HFFc6 (cell line): Measurements from ENCODE around the gene SPDYE2B. TPM values are rescaled to one million over a fixed set of nuclear protein-coding genes. Genes with fewer than 3 reads are reported as not detected.
"Not testable (repeated sequence)": the region's sequence is repeated elsewhere in the genome, so short reads cannot be mapped to it uniquely, and the experiment has no call there.

Experiments
- DNase-seq: peaks from one replicate; pipeline ENCODE4 v3.0.0-alpha.2; 2018
- H3K27ac Mint-ChIP-seq: 2 replicates; pipeline ENCODE4 v1.8.0; 2020; ENCODE audit warnings: mild to moderate bottlenecking, mixed read lengths
- H3K27me3 Mint-ChIP-seq: 2 replicates; pipeline ENCODE4 v1.8.0; 2021; ENCODE audit warnings: mild to moderate bottlenecking, moderate library complexity, mixed read lengths; ENCODE audit not compliant: insufficient read depth
- H3K36me3 Mint-ChIP-seq: 2 replicates; pipeline ENCODE4 v1.8.0; 2021; ENCODE audit warnings: low read depth, mixed read lengths
- H3K4me1 Mint-ChIP-seq: 2 replicates; pipeline ENCODE4 v1.8.0; 2020; ENCODE audit warnings: low read depth, mixed read lengths
- H3K4me3 Mint-ChIP-seq: 2 replicates; pipeline ENCODE4 v1.8.0; 2020; ENCODE audit warnings: mild to moderate bottlenecking, moderate library complexity, mixed read lengths
- H3K9me3 Mint-ChIP-seq: 2 replicates; pipeline ENCODE4 v1.8.0; 2020; ENCODE audit warnings: mild to moderate bottlenecking, mixed read lengths
- long read RNA-seq: library from polyadenylated mRNA; unstranded; transcript quantifications from one replicate; pipeline ENCODE4 v2.0.0, GENCODE V29; 2019
- total RNA-seq, 6 experiments: library from RNA; stranded (reverse); fragmentation: NEBNext Ultra II Directional; extraction: Animal tissue kit (Norgen Biotek cat#: 25700); gene quantifications; 2 replicates in 1 of 6; 3 replicates in 5 of 6; pipeline ENCODE4 v1.2.3, GENCODE V29; 2021

SPDYE2B gene
- not detected for total RNA-seq
- long read RNA-seq, partial matches to known transcripts: 0 of 16 reads
- long read RNA-seq, other reads (novel, unspliced or antisense): 16 of 16 reads

GRCh38 chr7:102649924-102650323 lies at the start of gene SPDYE2B:
Gene SPDYE2B (plus strand): TSS chr7:102650319. CDS start chr7:102652349, 2,030 bp downstream.
- not testable (repeated sequence) for H3K4me1 Mint-ChIP-seq, H3K4me3 Mint-ChIP-seq, DNase-seq

GRCh38 chr7:102602317-102602716 lies 47.8 kb upstream of the SPDYE2B start:
- not testable (repeated sequence) for H3K4me3 Mint-ChIP-seq, H3K9me3 Mint-ChIP-seq, H3K4me1 Mint-ChIP-seq, H3K36me3 Mint-ChIP-seq, H3K27me3 Mint-ChIP-seq, DNase-seq, H3K27ac Mint-ChIP-seq

More at GRCh38 chr7:102649924-102650323, at the start of gene SPDYE2B:
- H3K27ac Mint-ChIP-seq, H3K9me3 Mint-ChIP-seq, H3K36me3 Mint-ChIP-seq, H3K27me3 Mint-ChIP-seq: not testable (repeated sequence)

- not testable (repeated sequence) for H3K4me3 Mint-ChIP-seq, H3K27me3 Mint-ChIP-seq, H3K27ac Mint-ChIP-seq
Observed at GRCh38 chr7:102604431-102605145, 45.5 kb upstream of the SPDYE2B start.

GRCh38 chr7:102606848-102607247 lies 43.3 kb upstream of the SPDYE2B start:
- H3K36me3 Mint-ChIP-seq, DNase-seq, H3K27ac Mint-ChIP-seq, H3K4me1 Mint-ChIP-seq, H3K9me3 Mint-ChIP-seq, H3K27me3 Mint-ChIP-seq, H3K4me3 Mint-ChIP-seq: not testable (repeated sequence)

More at GRCh38 chr7:102604431-102605145, 45.5 kb upstream of the SPDYE2B start:
- not testable (repeated sequence) for H3K9me3 Mint-ChIP-seq, H3K4me1 Mint-ChIP-seq, H3K36me3 Mint-ChIP-seq, DNase-seq

- not testable (repeated sequence) for H3K36me3 Mint-ChIP-seq, H3K27me3 Mint-ChIP-seq, H3K4me1 Mint-ChIP-seq, H3K4me3 Mint-ChIP-seq, H3K27ac Mint-ChIP-seq, DNase-seq, H3K9me3 Mint-ChIP-seq
Observed at GRCh38 chr7:102609734-102610133, 40.4 kb upstream of the SPDYE2B start.

- not testable (repeated sequence) for H3K27me3 Mint-ChIP-seq, H3K9me3 Mint-ChIP-seq, H3K4me1 Mint-ChIP-seq
Observed at GRCh38 chr7:102610441-102610840, 39.7 kb upstream of the SPDYE2B start.

GRCh38 chr7:102611013-102611674 lies 39.0 kb upstream of the SPDYE2B start:
- H3K9me3 Mint-ChIP-seq, H3K4me1 Mint-ChIP-seq, H3K27ac Mint-ChIP-seq, H3K36me3 Mint-ChIP-seq, H3K27me3 Mint-ChIP-seq, H3K4me3 Mint-ChIP-seq, DNase-seq: not testable (repeated sequence)

More at GRCh38 chr7:102610441-102610840, 39.7 kb upstream of the SPDYE2B start:
- peak overlapping the region; percentile 57 for H3K4me3 Mint-ChIP-seq
- peak overlapping the region; percentile 62 for H3K27ac Mint-ChIP-seq
- not testable (repeated sequence) for H3K36me3 Mint-ChIP-seq
- DNase-seq: peak; percentile 0

GRCh38 chr7:102611675-102612325 lies 38.3 kb upstream of the SPDYE2B start:
- peak overlapping the region; percentile 73 for H3K4me3 Mint-ChIP-seq
- H3K27me3 Mint-ChIP-seq, H3K4me1 Mint-ChIP-seq, H3K9me3 Mint-ChIP-seq, H3K36me3 Mint-ChIP-seq: not testable (repeated sequence)
- H3K27ac Mint-ChIP-seq: peak overlapping the region; percentile 78
- peak; percentile 32 for DNase-seq

- H3K9me3 Mint-ChIP-seq, H3K4me1 Mint-ChIP-seq, H3K36me3 Mint-ChIP-seq, H3K27ac Mint-ChIP-seq, H3K27me3 Mint-ChIP-seq, H3K4me3 Mint-ChIP-seq: not testable (repeated sequence)
- DNase-seq: peak; percentile 0
Observed at GRCh38 chr7:102613575-102614345, 36.4 kb upstream of the SPDYE2B start.

- H3K36me3 Mint-ChIP-seq, H3K4me1 Mint-ChIP-seq, H3K27me3 Mint-ChIP-seq, H3K27ac Mint-ChIP-seq, DNase-seq, H3K4me3 Mint-ChIP-seq, H3K9me3 Mint-ChIP-seq: not testable (repeated sequence)
Observed at GRCh38 chr7:102614346-102614697, 35.8 kb upstream of the SPDYE2B start.

- H3K27me3 Mint-ChIP-seq, H3K36me3 Mint-ChIP-seq, H3K27ac Mint-ChIP-seq, H3K9me3 Mint-ChIP-seq, H3K4me3 Mint-ChIP-seq, H3K4me1 Mint-ChIP-seq, DNase-seq: not testable (repeated sequence)
Observed at GRCh38 chr7:102614873-102615272, 35.2 kb upstream of the SPDYE2B start.

GRCh38 chr7:102615930-102616329 lies 34.2 kb upstream of the SPDYE2B start:
- not testable (repeated sequence) for H3K27me3 Mint-ChIP-seq, H3K4me1 Mint-ChIP-seq

GRCh38 chr7:102616507-102617125 lies 33.5 kb upstream of the SPDYE2B start, which contains the start of gene RASA4:
Gene RASA4 (minus strand): TSS chr7:102616756. CDS start chr7:102616689, 67 bp downstream.
- H3K36me3 Mint-ChIP-seq, H3K27me3 Mint-ChIP-seq, H3K27ac Mint-ChIP-seq, H3K4me1 Mint-ChIP-seq, H3K9me3 Mint-ChIP-seq: not testable (repeated sequence)
- peak; percentile 0 for DNase-seq
- peak within 1 kb of the TSS; percentile 34; the same call in 1 of the 2 replicates for H3K4me3 Mint-ChIP-seq

More at GRCh38 chr7:102615930-102616329, 34.2 kb upstream of the SPDYE2B start:
- not testable (repeated sequence) for DNase-seq, H3K9me3 Mint-ChIP-seq, H3K27ac Mint-ChIP-seq, H3K4me3 Mint-ChIP-seq, H3K36me3 Mint-ChIP-seq
